Spleen (tissue), 11 donors: ENCODE data around the gene TNFRSF13B. TPM values are rescaled to one million over a fixed set of nuclear protein-coding genes. Genes with fewer than 3 reads are reported as not detected.
"Not testable (repeated sequence)": the region's sequence is repeated elsewhere in the genome, so short reads cannot be mapped to it uniquely, and the experiment has no call there.

Source experiments
- DNase-seq: peaks from one replicate; pipeline ENCODE4 v3.0.0-alpha.2; 2020
- H3K27ac ChIP-seq, 8 donors: fragments of 200-600 bp; sonication (generic) in 7 of 8; 1 replicate in 4 of 8; 2 replicates in 4 of 8; pipeline versions ENCODE4 v1.5.0 to v1.8.0; 2016 to 2021; ENCODE audit warnings: inconsistent platforms in 4 of 8, mild to moderate bottlenecking in 4 of 8, moderate library complexity in 1 of 8
- H3K27me3 ChIP-seq, 7 donors: fragments of 200-600 bp; sonication (generic) in 6 of 7; replicated peaks in 1 of 7; 1 replicate in 4 of 7; 2 replicates in 3 of 7; pipeline versions ENCODE4 v1.5.0 to v1.8.0; 2016 to 2021; ENCODE audit warnings: inconsistent platforms in 3 of 7, mild to moderate bottlenecking in 1 of 7
- H3K36me3 ChIP-seq, 6 donors: fragments of 200-600 bp; sonication (generic) in 5 of 6; 1 replicate in 4 of 6; 2 replicates in 2 of 6; pipeline versions ENCODE4 v1.5.0 to v1.8.0; 2016 to 2021; ENCODE audit warnings: inconsistent platforms in 2 of 6
- H3K4me1 ChIP-seq, 6 donors: fragments of 200-600 bp; sonication (generic) in 5 of 6; 1 replicate in 3 of 6; 2 replicates in 3 of 6; pipeline versions ENCODE4 v1.5.0 to v1.8.0; 2016 to 2021; ENCODE audit warnings: inconsistent platforms in 3 of 6
- H3K4me3 ChIP-seq, 8 donors: fragments of 200-600 bp; sonication (generic) in 7 of 8; 1 replicate in 4 of 8; 2 replicates in 4 of 8; pipeline versions ENCODE4 v1.5.0 to v1.8.0; 2016 to 2021; ENCODE audit warnings: inconsistent platforms in 4 of 8, mild to moderate bottlenecking in 4 of 8, moderate library complexity in 2 of 8
- H3K9me3 ChIP-seq, 8 donors: fragments of 200-600 bp; sonication (generic) in 7 of 8; 1 replicate in 4 of 8; 2 replicates in 4 of 8; pipeline versions ENCODE4 v1.5.0 to v1.8.0; 2016 to 2021; ENCODE audit warnings: inconsistent platforms in 4 of 8
- POLR2A ChIP-seq, 3 donors: fragments of 450-650 bp; IDR thresholded peaks; one replicate each; pipeline ENCODE4 v1.5.1; 2017; ENCODE audit warnings: antibody characterized with exemption in 3 of 3, mild to moderate bottlenecking in 1 of 3
- POLR2AphosphoS5 ChIP-seq, 3 donors: sonication (generic); formaldehyde crosslinking; IDR thresholded peaks; one replicate each; pipeline ENCODE4 v1.5.1; 2017; ENCODE audit warnings: antibody characterized with exemption in 3 of 3
- WGBS, 5 donors: extraction: QIAGEN DNeasy Blood & Tissue Kit in 3 of 5; methylation state at CpG; one replicate each; pipeline versions ENCODE4 v1.1.5 to v1.1.7; 2013 to 2018; 5-methylcytosine and 5-hydroxymethylcytosine counted together
- intact Hi-C: fragments of 100-400 bp; cut with DNase I; formaldehyde crosslinking; loops from one replicate; pipeline ENCODE4 v1.15.0; 2023; ENCODE audit warnings: low total_unique reads
- polyA plus RNA-seq, 3 donors: library from polyadenylated mRNA; stranded (reverse); fragments of 200-250 nt; gene quantifications; one replicate each; pipeline ENCODE4 v1.2.1, GENCODE V29; 2013
- total RNA-seq, 7 donors: library from RNA; depleted of rRNA in 3 of 7; stranded (reverse); fragments of >200 nt in 3 of 7; fragmentation: NEBNext Ultra II Directional in 4 of 7; extraction: Animal tissue kit (Norgen Biotek cat#: 25700) in 4 of 7; gene quantifications; one replicate each; pipeline versions ENCODE4 v1.1.0 to v1.2.1, GENCODE V29; 2016 to 2021
- TF ChIP-seq, protein P1 (sequence below), 11 experiments: fragments of 200-600 bp in 7 of 11; fragments of 450-650 bp in 4 of 11; sonication (generic) in 4 of 11; IDR thresholded peaks in 8 of 11; conservative IDR thresholded peaks in 3 of 11; 1 replicate in 7 of 11; 2 replicates in 4 of 11; pipeline versions ENCODE4 v1.4.0 to v1.8.0; 2016 to 2021; ENCODE audit warnings: antibody characterized with exemption in 11 of 11, inconsistent platforms in 4 of 11, mild to moderate bottlenecking in 1 of 11
- donor health status: healthy with polysubstance abuse.
- donor health status: DM: no; HTN: no; CAD: no; lungs with moderate emphysema.
- donor health status: DM: no; HTN: no; CAD: no.
- donor health status: Bipolar disorder and iron deficiency.
- donor health status: healthy.
- donor health status: DM: no; HTN: no; CAD: no.
- donor health status: DM: yes; HTN: yes; CAD: no.

Gene TNFRSF13B
- total and polyA plus RNA-seq, 10 donors = 25.1 to 142 (median 49.5) TPM

DNA sequence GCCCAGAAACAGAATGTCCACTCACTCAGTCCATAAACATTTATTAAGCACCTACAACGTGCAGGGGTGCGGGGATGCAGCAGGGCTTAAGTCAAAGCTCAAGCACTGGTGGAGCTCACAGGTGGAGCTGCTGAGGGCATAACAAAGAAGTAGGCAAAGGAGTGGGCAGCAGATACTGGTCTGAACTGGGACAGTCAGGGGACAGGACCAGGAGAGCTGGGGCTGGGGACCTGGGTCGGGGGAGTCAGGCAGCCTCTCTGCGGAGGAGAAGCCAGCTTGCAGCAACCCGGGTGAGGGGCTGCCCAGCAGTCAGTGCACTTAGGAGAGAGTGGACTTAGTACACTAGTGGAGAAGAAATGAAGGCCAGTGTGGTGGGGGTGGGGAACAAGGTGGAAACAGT lies 10.0 kb upstream of the TNFRSF13B start:
- Histone ChIP-seq H3K36me3 (no peaks in the 10 kb centered on the region), H3K9me3 (no peaks in the 10 kb centered on the region), H3K4me1 (peaks cover 0 to 57% (median 17%) of the 10 kb centered on the region in 6 donors), H3K27me3 (no peaks in the 10 kb centered on the region), H3K27ac (peak overlapping the region in 6 of 8 donors; percentile 45 to 83 (median 78)), H3K4me3 (no peak overlapping the region)
- DNase-seq = no peak
- WGBS, 5 donors = 84 to 90% (median 88%) methylated on average over 5 of the region's 5 CpGs
- intact Hi-C loops = no loop called here
- TF ChIP-seq POLR2AphosphoS5 (IDR thresholded peaks at IDR 0.05) = no peak
- TF ChIP-seq, protein P1, sequence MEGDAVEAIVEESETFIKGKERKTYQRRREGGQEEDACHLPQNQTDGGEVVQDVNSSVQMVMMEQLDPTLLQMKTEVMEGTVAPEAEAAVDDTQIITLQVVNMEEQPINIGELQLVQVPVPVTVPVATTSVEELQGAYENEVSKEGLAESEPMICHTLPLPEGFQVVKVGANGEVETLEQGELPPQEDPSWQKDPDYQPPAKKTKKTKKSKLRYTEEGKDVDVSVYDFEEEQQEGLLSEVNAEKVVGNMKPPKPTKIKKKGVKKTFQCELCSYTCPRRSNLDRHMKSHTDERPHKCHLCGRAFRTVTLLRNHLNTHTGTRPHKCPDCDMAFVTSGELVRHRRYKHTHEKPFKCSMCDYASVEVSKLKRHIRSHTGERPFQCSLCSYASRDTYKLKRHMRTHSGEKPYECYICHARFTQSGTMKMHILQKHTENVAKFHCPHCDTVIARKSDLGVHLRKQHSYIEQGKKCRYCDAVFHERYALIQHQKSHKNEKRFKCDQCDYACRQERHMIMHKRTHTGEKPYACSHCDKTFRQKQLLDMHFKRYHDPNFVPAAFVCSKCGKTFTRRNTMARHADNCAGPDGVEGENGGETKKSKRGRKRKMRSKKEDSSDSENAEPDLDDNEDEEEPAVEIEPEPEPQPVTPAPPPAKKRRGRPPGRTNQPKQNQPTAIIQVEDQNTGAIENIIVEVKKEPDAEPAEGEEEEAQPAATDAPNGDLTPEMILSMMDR (IDR thresholded peaks at IDR 0.05 in 8 of 11, conservative IDR thresholded peaks at IDR 0.05 in 3 of 11) = no peak
- TF ChIP-seq POLR2A (IDR thresholded peaks at IDR 0.05) = no peak

DNA sequence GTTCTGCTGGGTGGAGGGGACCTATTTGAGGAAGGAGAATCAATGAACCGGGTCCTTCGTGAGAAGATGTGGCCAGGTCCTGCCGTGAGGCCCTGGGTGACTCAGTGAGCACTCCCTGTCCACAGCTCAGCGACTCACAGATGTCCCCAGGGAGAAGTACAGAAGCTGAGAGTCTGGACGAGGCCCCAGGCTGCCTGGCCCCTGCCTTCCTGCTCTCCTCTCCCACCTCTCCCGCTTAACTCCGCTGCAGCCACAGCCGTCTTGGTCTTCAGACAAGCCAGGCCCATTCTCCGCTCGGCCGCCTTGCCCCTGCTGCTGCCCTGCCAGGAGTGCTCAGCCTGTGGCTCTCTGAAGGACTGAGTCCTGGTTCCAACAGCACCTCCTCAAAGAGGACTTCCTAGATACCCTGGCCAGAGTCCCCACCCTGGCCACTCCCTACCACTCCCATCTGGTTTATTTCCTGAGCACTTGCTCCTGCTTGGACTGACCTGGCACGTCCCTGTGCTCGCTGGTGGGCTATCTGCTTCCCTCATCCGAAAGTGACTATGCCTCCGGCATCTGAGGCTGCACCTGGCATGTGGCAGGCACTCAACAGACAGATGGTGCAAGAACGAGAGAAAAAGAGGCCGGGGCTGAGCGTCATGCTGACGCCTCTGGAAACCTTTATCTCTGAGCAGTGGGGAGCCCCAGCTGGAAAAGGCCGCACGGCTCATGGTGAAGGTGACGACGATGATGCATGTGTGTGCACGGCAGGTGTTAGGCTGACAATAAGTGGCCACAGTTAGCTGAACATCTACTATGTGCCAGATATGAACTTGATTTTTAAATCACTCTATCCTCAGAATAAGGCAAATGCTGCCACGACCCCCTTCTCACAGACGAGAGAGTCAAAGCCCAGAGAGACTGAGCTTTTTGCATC lies 9.2 kb upstream of the TNFRSF13B start:
- peak; percentile 82 for DNase-seq
- Histone ChIP-seq H3K27ac (peak overlapping the region; percentile 32 to 83 (median 72)), H3K9me3 (no peaks in the 10 kb centered on the region), H3K27me3 (no peaks in the 10 kb centered on the region), H3K4me3 (peak overlapping the region in 1 of 8 donors; percentile 36), H3K4me1 (peaks cover 0 to 57% (median 18%) of the 10 kb centered on the region in 6 donors), H3K36me3 (no peaks in the 10 kb centered on the region)
- intact Hi-C loops = no loop called here
- WGBS, 5 donors = 64 to 81% (median 77%) methylated on average over 23 to 26 of the region's 26 CpGs
- TF ChIP-seq POLR2AphosphoS5 (IDR thresholded peaks at IDR 0.05) (peak; percentile 28 to 83 (median 80)), POLR2A (IDR thresholded peaks at IDR 0.05) (peak in 1 of 3 donors; percentile 28)
- TF ChIP-seq, protein P1 (IDR thresholded peaks at IDR 0.05 in 8 of 11, conservative IDR thresholded peaks at IDR 0.05 in 3 of 11) = no peak

DNA sequence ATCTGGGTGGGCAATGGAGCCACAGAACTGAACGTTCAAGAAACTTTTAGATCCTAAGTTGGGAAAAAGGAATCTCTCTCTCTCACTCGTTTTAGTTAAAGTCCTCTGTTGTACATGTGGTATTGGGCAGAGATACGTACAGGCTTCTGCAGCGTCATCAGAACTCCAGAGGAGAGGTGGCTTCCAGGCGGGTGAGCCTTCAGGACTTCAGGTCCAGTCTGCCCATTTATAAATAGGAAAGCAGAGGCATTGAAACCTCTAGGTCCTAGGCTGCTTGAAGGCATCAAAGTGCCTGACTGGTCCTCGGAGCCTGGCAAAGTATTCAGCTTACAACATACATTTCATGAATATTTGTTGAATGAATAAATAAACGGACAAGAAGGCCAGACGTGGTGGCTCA lies 8.1 kb upstream of the TNFRSF13B start:
- TF ChIP-seq POLR2A (IDR thresholded peaks at IDR 0.05) (no peak), POLR2AphosphoS5 (IDR thresholded peaks at IDR 0.05) (no peak)
- TF ChIP-seq, protein P1 (IDR thresholded peaks at IDR 0.05 in 8 of 11, conservative IDR thresholded peaks at IDR 0.05 in 3 of 11) = no peak
- no peaks in the 10 kb centered on the region for H3K9me3 ChIP-seq
- intact Hi-C loops = no loop called here
- H3K4me1 ChIP-seq = peaks cover 0 to 67% (median 22%) of the 10 kb centered on the region in 6 donors
- H3K27ac ChIP-seq = peak overlapping the region in 7 of 8 donors; percentile 45 to 83 (median 75)
- no peaks in the 10 kb centered on the region for H3K27me3 ChIP-seq
- no peak for DNase-seq
- H3K4me3 ChIP-seq = peak overlapping the region in 2 of 8 donors; percentile 0 to 36
- WGBS, 5 donors = 70 to 86% (median 79%) methylated on average over 8 of the region's 8 CpGs
- H3K36me3 ChIP-seq = no peaks in the 10 kb centered on the region

DNA sequence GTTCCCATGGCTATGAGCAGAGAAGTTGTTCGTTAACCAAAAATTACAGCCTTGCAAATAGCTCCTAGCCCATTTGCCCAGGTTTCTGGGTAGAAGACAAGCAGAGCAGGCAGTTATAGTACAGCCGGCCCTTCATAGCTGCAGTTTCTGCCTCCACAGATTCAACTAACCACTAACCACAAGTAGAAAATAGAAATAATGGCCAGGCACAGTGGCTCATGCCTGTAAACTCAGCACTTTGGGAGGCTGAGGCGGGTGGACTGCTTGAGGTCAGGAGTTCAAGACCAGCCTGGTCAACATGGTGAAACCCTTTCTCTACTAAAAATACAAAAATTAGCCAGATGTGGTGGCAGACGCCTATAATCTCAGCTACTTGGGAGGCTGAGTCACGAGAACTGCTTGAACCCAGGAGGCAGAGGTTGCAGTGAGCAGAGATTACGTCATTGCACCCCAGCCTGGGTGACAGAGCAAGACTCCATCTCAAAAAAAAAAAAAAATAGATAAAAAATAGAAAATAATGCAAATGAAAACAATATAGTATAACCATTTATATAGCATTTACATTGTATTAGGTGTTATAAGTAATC lies 7.4 kb upstream of the TNFRSF13B start:
- H3K4me3 ChIP-seq, H3K9me3 ChIP-seq, intact Hi-C loops, DNase-seq, H3K36me3 ChIP-seq, H3K27me3 ChIP-seq: not testable (repeated sequence)
- H3K4me1 ChIP-seq = peaks cover 0 to 74% (median 27%) of the 10 kb centered on the region in 6 donors
- H3K27ac ChIP-seq = peak overlapping the region in 5 of 8 donors; percentile 16 to 83 (median 81)
- WGBS, 5 donors = 71 to 82% (median 75%) methylated on average over 6 of the region's 6 CpGs
